Activated T-cell treated with anti-CD3 and anti-CD28 coated beads for 48 hours (primary cell): Measurements from ENCODE around the gene INPP5F.
"Not testable (repeated sequence)": the region's sequence is repeated elsewhere in the genome, so short reads cannot be mapped to it uniquely, and the experiment has no call there.

Source experiments
- DNase-seq: peaks from one replicate; pipeline ENCODE4 v3.0.0-alpha.2; 2020; ENCODE audit warnings: low read depth

Gene INPP5F

GRCh38 chr10:119742947-119743648 lies 17.2 kb downstream of the INPP5F start:
- no peak for DNase-seq

DNA sequence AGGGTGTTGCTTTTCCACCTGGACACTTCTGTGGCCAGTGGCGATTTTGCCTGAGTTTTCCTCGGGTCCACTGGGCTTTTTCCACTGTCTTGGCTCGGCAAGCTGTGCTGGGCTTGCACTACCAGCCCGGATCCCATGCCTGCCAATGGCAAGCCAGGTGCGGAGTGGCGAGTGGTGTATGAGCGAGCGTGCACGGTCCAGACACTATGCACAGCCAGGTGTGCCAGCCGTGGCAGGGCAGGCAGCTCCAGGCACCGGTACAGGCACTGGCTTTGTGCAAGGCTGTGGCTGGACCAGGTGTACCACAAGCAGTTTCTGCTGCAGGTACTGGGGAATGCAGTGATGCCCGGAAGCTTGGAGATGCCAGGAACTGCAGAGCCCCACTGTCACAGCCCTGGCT lies 22.1 kb downstream of the INPP5F start:
- DNase-seq = no peak

DNA sequence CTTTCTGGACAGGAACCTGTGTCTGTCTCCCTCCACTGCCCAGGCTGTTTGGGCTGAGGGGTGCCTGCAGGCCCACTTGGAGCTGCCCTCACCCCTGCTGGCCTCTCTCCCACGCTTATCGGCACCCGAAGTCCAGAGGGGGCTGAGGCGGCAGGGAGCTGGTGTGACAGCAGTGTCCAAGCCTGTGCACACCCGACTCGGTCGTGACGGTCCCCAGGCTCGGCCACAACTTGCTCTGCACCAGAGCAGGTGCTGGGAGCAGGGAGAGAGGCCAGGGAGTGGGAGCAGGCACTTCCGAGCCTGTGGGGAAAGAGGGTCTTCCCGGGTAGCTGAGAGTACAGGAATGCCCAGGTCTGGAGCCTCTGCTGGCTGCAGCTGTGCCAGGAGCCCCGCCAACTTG lies 23.0 kb downstream of the INPP5F start:
- no peak for DNase-seq

DNA sequence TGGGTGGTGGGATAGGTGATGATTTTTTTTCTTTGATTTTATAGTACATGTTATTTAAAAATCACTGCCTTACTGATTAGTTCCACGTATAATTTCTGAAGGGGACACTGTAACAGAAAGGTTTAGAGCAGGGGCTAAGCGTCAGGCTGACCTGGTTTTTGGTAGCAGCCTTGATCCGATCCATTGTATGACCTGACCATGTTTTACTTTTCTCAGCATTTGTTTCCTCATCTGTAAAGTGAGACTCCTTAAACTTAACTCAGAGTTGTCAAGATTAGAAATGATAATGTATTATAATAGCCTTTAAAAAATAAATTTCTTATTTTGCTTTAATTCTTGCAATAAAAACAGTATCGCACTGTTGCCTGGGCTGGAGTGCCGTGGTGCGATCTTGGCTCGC lies 23.6 kb downstream of the INPP5F start:
- no peak for DNase-seq

DNA sequence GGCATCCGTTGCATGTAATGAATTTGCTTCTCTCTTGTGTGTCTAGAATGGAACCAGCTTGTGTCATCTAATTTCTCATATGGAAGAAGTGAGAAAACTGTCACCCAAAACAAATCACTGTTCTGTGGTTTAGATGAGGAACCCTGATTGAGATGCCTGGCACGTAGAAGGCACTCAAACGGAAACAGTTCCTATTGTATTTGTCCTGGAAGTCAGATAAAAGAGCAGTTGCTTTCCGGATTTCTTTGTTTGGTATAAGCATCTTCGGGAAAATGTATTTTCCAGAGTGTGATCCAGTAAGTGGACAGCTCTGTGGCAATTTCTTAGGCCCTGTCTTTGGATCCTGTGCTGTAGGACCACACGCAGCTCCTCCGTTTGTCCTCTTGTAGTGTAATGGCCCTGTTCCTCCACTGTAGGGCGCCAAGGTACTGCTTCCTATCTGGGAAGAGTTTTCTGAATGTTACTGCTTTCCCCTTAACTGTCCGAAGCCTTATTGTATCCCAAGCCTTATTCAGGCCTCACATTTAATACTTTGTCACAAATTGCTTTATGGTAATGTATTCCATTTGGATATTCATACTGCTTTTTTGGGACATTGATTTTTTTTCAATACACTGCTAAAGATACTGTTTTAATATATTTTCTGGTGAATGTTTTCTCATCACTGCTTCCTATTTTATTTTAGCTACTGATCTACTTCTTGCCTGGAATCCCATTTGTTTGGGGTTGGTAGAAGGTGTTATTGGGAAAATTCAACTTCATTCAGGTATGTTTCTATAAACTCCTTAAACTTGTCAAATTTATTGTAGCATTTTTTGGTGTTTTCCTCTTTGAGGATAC lies 24.8 kb downstream of the INPP5F start:
- peak; percentile 36 for DNase-seq

DNA sequence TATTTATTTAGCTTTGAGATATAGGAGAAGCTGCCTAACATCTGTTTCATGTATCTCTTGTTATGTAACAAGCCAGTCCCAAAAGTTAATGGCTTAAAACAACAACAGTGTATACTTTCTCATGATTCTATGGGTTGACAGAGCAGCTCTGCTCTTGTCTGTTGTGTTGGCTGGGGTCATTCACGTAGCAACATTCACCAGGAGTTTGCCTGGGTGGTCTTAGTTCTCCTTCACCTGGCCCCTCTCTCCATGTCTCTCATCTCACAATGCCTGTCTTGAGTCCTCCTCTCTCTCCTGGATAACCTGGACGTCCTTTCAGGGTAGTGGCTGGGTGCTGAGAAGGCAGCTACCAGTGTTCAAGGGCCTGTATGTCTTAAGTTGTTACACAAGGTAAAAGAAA lies 27.5 kb downstream of the INPP5F start:
- DNase-seq = no peak

DNA sequence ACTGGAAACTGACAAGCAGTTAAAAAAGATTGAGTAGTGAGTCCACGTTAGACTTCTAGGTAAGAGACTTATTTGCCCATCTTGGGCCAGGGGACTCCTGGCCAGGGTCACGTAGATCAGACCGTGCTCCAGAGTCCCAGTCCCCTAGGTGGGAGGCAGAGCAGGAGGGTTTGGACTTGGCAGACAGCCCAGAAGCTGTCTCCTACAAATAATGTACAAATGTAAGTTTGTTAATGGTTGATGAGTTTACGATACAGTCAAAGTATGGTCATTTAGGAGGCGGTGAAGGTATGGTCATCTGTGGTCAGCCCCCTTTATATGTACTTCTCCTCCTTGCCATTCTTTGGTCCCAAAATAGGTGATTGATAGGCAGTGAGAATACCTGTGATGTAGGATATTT lies 28.2 kb downstream of the INPP5F start:
- DNase-seq = no peak

GRCh38 chr10:119754936-119755335 lies 29.1 kb downstream of the INPP5F start:
- DNase-seq = no peak

- no peak for DNase-seq
Measured at GRCh38 chr10:119755446-119755845, 29.6 kb downstream of the INPP5F start.

DNA sequence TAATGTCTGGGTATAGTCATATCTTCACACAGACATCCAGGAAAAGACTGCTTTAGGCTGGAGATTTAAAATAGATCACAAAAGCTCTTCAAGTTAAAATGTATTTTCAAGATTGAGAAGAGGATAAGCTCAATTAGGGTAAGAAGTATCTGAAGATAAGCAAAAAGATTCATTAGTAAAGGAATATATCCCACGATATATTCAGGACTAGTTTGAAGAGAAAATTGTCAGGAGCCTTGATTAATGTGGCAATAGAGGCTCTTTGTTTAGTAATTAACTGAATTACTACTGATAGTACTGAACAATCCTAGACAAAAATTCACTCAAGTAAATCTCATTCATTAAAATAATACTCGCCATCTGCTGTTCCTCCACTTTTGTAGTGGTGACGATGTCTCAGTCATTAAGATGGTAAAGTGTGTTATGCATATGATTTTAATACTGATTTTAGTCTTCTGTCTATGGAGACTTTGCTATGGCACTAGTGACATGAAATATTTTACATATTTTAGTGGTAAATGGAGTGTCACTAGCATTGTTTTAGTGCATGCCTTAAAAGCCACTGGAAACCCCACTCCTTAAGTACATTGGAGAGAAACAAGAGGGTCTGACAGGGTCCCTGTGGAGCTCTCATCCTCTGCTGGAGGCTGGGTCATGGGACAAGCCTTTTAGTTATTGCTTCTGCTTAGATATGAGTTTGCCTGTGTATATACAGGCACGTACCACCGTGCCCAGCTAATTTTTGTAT lies 32.8 kb downstream of the INPP5F start:
- DNase-seq = no peak

- no peak for DNase-seq
Measured at GRCh38 chr10:119759832-119760231, 34.0 kb downstream of the INPP5F start.

DNA sequence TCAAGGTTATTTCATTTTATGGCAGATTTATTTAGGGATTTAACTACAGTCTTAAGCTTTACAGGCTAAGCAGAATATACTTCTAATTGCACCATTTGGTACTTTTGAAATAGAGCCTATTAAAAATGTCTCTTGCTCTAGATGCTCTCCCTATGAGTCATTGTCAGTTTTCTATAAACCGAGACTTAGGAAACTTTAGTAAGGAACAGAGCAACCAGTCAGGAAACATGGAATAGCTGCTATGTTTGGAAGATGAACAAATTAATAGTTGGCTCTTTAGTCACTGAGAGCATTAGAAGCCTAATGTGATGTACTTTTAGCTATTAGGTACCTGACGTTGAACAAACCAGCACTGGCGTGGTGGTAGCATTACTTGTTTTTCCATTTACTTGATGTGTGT lies 35.3 kb downstream of the INPP5F start:
- DNase-seq = no peak

DNA sequence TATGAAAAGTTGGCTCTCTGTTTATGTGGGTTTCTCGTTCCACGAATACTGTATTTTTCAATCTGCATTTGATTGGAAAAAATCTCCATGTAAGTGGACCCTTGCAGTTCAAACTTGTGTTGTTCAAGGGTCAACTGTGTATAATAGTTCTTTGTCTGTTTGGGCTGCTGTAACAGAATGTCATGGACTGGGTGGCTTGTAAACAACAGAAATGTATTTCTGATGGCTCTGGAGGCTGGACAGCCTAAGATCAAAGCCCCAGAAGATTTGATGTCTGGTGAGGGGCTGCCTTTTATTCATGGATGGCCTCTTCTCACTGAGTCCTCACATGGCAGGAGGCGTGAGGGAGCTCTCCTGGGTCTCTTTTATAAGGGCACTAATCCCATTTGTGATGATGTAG lies 36.2 kb downstream of the INPP5F start:
- no peak for DNase-seq

GRCh38 chr10:119762805-119763798 lies 37.3 kb downstream of the INPP5F start:
- no peak for DNase-seq

- no peak for DNase-seq
Measured at GRCh38 chr10:119768455-119769094, 42.7 kb downstream of the INPP5F start.

DNA sequence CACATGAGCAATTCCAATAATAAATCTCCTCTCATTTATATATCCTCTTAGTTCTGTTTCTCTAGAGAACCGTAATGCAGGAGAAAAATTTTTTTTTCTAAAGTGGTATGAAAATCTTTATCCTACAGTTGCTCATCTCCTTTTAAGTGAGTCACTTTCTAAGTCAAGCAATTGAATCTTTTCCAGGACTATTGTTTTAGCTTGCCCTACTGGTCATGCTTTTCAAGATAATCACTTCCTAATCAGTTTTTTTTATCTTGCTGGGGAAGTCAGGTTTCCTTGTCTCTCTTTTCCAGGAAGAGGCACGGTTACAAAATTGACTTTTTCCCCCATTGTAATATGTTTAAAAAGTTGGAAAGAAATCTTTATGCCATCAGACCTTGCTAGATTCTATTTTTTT lies 44.0 kb downstream of the INPP5F start:
- DNase-seq = no peak

GRCh38 chr10:119770928-119771327 lies 45.1 kb downstream of the INPP5F start:
- DNase-seq = no peak

GRCh38 chr10:119772334-119772733 lies 46.5 kb downstream of the INPP5F start:
- DNase-seq = no peak

DNA sequence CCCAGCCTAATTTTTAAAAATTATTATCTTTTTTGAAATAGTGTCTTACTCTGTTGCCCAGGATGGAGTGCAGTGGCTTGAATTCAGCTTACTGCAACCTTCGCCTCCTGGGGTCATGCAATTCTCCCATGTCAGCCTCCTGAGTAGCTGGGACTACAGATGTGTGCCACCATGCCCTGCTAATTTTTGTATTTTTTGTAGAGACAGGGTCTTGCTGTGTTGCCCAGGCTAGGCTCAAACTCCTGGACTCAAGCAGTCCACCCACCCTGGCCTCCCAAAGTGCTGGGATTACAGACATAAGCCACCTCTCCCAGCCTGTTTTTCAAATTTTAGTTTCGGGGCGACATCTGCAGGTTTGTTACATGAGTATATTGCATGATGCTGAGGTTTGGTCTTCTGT lies 47.2 kb downstream of the INPP5F start:
- DNase-seq = not testable (repeated sequence)

GRCh38 chr10:119775529-119775928 lies 49.7 kb downstream of the INPP5F start:
- no peak for DNase-seq

DNA sequence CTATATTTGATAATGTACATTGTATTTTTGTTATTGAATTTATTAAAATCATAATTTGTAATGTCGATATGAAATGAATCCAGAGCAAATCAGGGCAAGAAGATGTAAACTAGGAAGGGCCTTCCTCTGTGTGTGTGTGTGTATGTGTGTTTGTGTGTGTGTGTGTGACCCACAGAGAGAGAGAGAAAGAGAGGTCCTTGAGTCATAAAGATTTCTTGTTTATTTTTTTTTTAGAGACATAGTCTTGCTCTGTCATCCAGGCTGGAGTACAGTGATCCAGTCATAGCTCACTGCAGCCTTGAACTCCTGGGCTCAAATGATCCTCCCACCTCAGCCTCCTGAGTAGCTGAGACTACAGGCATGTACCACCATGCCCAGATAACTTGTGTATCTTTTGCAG lies 50.7 kb downstream of the INPP5F start:
- no peak for DNase-seq
